ENCODE data around the gene PLXDC2.
"Not testable (repeated sequence)": the region's sequence is repeated elsewhere in the genome, so short reads cannot be mapped to it uniquely, and the experiment has no call there.

The PLXDC2 gene

DNA sequence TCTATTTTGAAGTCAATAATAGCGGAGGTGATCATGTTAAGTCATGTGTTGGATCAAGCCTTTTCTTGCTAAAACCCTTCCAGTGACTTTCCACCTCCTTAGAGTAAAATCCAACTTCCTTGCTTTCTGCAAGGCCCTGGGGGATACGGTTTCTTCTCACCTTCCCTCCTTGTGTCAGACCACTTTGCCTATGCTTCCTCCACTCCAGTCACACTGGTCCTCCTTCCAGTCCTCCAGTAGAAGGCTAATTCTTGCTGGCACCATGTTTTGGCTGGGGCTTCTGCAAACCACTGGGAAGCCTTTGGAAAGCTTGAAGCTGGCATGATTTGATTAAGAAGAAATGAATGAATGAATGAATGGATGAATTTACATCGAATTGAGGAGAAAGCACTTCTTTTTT, 169.5 kb downstream of the PLXDC2 start:
- no peak for DNase-seq

DNA sequence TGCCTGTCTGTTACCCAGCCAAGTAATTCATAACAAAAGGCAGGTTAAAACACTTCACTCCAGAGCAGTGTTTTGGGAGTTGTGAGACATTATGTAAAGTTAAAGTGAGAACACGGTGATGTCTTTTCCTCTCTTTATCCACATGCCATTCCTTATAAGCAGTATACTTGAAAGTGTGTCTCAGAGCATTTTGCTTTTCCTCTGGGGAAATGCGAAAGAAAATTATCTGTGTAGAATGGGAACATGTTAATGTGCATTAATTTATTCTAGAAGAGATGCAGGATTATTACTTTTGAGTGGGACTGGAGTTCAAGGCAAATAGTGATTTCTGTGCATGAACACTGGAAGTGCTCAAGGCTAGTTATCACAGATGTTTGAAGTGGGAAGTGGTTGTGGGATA, 170.4 kb downstream of the PLXDC2 start:
- DNase-seq, result no peak

DNA sequence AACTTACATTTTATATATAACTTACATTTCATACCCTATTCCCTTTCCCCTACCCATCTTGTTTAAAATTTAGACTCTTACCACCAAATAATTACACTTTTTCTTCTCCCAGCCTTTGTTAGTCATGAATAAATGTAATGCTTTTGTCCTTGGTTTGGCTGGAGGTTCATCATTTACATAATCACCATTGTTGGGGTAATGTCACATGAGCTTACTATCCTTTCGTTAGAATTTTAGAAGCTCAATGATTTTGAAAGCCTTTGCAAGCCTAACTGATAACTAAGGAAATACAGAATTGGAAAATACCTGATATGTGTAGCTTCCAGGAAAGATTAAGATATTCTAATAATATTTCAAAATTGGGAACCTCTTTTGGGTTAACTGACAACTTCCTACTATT, 171.7 kb downstream of the PLXDC2 start:
- DNase-seq, result no peak

DNA sequence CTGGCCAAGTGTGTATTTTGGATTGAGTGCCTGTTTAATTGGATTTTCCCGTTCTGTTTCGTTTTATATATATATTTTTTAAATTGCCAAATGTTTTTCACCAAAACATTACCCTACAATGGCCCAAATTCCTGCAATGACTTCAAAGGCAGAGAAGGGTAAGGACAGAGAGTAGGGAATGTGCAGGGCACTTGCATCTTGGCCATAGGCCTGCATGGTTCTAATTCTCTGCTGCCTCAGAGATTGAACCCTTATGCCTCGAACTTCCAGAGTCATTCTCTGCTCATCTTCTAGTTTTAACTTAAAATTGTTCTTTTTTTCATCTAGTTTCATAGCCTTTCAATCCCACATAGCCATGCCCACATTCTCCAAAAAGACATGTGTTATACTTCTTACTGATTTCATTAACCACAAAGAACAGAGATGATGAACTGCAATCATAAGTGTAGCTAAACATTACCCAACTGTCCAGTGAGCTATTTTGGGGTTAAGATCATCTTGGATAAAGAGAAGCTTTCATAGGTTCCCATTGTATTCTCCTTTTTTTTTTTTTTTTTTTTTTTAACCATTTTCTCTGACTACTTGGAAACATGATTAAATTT, 177.6 kb downstream of the PLXDC2 start:
- DNase-seq, result peak; percentile 22 to 42 (median 33)

DNA sequence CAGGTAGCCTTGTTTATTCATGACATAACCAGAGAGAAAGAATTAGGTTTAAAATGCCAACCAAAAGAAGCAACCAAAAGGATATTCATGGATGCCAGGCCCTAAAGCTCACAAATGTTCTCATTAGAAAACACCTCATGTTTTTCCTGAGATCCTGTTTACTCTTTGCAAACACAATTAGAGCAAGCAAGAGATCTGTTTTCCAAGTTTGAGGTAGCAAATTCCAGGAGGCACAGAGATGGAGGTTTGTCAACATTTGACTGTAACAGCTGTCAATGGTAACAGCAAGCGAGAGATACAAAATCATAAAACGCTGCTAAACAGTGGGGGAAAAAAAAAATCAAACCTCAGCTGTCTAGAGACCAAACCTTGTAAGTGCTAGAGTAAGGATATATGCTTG, 182.2 kb downstream of the PLXDC2 start:
- DNase-seq, result no peak

DNA sequence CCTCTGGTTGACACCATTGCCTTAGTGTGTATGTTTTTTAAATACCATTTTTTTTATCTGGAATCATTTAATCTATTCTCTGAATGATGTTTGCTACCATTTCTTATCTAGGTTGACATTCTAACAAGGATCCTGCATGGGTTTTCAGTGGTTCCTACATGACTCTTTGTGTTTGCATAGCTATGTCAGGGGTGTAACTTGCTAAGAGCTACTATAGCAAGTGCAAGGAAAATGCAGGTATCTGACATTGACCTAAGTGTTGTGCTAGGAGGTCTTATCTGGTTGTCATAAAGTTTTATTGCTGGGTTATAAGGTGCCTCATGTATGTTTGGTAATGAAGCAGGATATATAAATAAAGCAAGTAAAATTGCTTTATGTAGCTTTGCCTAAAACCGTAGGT, 183.2 kb downstream of the PLXDC2 start:
- no peak for DNase-seq

DNA sequence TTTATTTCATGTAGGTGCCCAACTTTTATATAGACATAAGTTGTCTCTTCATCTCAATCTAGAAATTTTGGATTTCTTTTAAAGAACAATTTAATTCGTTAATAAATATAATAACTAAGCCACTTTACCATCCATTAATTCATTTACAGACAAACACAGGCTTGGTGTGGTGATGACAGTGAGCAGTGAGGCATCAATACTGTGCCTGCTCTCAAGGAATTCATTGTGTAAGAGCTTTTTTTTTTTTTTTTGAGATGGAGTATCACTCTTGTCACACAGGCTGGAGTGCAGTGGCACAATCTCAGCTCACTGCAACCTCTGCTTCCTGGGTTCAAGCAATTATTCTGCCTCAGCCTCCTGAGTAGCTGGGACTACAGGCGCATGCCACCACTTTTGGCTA, 185.8 kb downstream of the PLXDC2 start:
- DNase-seq, result not testable (repeated sequence)

DNA sequence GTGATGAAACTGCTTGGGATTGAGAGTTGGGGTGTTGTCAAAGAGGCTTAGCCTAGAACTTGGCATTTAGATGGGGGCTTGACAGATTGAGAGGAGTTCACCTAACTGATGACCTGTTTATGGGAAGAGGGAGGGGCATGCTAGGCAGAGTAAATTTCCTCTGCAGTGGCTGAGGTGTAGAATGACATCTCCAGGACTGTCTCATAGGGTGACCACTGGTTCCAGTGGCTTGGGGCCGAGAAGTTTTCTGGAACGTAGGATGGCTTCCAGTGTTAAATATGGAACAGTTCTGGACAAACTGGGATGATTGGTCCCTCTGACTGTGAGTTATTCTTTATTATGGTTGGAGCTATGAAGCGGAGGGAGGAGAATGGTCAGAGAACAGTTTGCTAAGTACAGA, 186.4 kb downstream of the PLXDC2 start:
- no peak for DNase-seq

DNA sequence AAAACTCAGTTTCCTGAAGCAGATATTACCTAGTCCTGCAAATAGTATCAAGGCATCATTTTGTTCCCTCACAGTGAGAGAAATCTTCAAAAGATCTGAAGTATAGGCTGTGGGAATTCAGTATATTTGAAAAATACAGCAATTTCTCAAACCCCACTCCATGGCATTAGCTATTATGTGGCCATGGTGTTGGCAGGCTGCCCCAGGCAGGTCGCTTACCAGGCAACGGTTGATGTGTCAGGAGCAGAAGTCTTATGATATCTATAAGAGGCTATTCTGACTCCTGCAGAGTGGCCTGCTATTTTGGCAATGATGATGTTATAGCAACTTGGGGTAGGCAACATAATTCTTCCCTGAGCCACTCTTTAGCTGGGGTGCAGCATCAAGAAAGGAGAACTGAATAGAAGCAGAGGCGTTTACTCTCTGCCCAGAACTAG, 187.9 kb downstream of the PLXDC2 start:
- peak; percentile 66 to 89 (median 72) for DNase-seq

DNA sequence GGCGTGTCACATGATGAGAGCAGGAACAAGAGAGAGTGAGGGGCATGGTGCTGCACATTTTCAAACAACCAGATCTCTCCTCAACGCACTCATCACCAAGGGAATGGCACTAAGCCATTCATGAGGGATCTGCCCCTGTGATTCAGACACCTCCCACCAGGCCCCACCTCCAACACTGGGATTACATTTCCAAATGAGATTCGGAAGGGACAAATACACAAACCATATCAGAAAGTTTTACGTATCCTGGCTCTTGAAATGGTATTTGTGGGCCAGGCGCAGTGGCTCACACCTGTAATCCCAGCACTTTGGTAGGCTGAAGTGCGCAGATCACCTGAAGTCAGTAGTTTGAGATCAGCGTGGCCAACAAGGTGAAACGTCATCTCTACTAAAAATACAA, 189.4 kb downstream of the PLXDC2 start:
- no peak for DNase-seq

DNA sequence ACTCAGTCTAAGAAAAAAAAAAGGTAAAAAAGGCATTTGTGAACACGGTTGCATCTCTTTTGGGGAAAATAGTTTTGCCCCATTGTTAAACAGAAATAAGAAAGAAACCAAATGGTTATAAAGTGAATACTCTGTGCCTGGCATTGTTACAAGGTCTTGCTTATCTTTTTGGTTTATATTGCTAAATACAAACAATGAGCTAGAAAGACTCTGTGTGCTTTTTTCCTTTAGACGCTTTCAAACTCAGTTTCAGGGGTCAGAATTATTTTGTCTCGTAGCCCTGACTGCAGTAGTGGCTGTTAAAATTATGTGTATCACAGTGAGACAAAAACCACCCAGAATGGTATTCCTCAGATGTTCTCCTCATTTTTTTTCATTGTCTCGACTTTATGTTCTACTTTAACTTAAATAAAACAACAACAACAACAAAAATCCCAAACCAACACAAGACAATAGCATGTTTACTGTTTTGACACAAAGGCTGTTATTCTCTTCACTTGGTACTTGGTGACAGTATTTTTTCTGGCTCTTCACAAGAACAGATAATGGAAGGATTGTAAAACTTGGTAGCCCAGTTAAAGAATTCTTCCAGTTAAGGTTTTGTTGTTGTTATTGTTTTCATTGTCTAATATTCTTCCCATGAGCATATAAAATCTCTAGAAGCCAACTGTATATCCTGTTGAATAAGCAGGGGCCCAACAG, 190.1 kb downstream of the PLXDC2 start:
- no peak for DNase-seq

DNA sequence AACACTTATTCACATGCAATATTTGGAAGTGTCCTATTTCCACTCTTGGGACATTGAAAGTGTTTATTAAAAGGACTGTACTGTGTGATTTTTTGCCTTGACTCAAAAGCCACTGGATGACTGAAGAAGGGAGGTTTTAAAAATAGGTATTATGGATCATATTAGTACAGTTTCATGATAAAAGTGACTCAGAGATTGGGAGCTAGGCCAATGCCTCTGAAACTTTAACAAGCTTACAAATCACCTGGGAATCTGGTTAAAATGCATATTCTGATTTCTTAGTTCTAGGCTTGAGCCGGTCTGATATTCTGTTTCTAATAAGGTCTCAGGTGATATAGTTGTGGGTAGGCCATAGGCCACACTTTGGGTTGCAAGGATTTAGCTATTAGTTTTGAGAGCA, 191.2 kb downstream of the PLXDC2 start:
- no peak for DNase-seq

DNA sequence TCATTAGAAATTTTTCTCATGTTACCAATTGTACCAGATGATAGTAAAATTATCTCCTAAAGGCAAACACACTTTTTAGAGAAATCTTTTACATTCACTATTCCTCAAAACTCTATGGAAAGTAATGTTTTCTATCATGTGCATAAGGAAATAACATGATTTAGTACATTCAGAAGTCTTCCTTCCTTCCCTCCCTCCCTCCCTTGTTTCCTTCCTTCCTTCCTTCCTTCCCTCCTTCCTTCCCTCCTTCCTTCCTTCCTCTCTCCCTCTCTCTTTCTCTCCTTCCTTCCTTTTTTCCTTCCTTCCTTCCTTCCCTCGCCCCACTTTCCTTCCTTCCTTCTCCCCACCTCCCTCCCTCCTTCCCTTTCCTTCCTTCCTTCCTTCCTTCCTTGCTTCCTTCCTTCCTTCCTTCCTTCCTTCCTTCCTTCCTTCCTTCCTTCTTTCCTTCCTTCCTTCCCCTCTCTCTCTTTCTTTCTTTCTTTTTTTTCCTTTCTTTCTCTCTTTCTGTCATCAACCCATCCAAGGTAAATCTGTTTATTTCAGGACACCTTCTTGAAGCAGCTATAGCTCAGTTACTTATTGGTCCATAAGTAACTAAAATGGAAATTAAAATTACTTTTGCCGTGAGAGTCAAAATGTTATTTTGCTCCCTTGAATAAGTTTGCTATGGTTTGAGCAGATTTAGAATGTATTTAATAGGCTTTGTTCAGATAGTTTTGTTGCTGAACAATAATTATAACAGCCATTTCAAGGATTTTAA, 197.9 kb downstream of the PLXDC2 start:
- DNase-seq, result no peak

DNA sequence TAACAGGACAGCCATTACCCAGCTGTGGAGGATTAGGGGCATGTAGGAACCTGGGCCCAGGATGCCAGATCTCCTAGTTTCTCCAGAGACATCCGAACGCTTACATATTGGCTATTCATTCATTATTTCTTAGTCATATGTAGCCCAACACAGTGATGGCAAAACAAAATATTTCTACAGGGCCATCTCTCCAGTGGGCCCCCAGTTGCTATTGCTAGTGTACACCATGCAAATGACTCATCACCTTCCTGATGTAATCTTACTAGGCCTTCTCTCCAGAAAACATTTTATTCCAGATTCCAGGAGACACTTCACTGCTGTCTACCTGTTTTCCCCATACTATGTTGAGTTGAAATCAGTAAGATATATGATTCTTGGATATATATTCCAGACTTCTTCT, 201.7 kb downstream of the PLXDC2 start:
- DNase-seq, result peak; percentile 14 to 42 (median 34)

DNA sequence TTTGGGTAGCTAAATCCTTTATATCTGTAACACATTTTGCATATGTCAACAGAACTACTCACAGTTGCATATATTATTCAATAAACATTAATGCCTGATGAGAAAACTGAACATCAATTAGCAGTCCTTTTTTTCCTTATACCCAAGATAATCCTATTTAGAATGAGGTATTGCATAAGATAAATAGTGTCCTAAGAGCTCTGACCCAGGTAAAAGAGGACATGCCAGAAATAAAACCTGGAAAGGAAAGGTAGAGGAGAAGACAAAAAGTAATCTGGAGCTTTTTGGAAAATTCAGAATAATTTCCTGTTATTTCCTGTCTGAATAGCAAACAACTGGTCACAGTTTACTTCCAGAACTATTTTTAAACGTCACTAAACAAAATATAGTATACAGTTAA, 204.4 kb downstream of the PLXDC2 start:
- no peak for DNase-seq

DNA sequence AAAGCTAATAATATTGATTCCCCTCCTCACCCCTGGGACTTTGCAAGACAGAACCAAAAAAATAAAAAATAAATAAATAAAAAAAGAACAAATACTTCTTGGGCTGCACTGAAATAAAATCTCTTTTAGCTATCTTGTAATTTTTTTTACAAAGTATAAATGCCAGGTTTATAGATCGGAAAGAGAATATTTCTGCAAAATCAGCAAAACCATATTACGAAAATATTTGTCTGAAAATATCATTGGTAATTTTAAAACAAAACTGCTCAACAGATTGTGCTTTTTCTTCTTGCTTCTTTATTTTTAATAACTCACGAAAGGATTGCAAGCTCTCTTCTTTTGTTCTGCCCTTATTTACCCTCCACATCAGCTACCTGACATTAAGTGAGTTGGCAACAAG, 213.3 kb downstream of the PLXDC2 start:
- DNase-seq, result no peak

DNA sequence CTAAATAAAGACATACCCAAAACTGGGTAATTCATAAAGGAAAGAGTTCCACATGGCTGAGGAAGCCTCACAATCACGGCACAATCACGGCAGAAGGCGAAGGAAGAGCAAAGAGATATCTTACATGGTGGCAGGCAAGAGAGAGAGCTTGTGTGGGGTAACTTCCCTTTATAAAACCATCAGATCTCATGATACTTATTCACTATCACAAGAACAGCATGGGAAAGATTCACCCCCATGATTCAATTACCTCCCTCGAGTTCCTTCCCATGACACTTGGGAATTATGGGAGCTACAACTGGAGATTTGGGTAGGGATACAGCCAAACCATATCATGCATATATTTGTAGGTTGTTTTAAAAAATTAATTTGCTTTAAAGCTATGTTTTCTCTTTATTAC, 217.2 kb downstream of the PLXDC2 start:
- DNase-seq, result peak in 1 of 3 donors; percentile 16

DNA sequence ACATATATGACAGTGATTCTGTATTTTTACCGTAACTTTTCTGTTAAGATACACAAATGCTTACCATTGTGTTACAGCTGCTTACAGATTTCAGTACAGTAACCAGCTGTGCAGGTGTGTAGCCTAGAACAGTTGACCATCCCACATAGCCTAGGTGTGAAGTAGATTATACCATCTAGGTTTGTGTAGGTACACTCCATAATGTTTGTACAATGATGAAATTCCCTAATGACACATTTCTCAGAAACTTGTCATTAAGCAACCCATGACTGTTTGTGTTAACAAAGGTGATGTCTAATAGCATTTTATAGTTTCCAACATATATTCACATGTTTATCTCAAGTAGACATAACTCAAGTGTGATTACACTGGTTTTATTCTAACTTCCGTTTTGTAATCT, 218.5 kb downstream of the PLXDC2 start:
- peak in 1 of 3 donors; percentile 5 for DNase-seq

DNA sequence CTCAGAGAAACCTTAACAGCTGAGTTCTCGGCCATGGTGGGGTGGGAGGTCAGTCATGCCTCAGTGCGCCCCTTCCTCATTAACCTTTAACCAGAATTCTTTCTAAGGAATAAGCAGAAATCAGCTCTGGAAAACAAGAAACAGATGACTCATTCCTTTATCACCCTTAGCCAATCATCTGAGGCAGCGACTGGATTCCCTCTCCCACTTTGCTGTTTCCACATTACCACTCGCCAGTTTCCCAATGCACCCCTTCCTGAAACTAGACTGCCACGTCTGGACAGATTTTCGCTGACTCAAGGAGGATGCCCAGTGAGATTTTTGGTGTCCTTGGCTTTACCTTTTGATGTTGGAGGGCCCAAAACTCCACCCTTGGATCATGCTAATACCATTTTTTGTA, 223.8 kb downstream of the PLXDC2 start:
- DNase-seq, result peak; percentile 36 to 63 (median 50)

DNA sequence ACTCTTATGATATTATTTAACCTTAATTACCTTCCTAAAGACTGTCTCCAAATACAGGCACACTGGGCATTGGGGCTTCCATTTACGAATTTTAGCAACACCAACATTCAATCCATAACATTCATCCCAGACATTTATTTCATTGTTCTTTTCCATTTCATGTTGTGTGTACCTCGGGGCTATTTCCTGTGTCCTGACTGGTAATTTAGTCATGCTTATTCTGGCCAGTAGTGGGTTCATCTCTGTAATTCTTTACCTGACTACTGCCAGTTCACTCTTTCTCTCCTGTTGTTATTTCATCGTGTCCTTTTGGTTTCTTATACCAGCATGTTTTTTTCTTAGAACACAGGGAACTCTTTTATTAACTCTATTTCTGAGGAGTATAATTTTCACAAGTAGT, 225.7 kb downstream of the PLXDC2 start:
- DNase-seq, result no peak

DNA sequence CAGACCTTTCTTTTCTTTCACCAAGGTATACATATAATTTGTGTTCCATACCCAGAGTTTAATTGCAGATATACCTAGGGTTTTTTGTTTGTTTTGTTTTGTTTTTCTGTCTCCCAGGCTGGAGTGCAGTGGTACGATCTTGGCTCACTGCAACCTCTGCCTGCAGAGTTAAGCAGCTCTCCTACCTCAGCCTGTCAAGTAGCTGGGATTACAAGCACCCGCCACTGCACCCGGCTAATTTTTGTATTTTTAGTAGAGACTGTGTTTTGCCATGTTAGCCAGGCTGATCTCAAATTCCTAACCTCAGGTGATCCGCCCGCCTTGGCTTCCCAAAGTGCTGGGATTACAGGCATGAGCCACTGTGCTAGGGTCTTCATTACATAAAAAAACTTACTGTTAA, 228.9 kb downstream of the PLXDC2 start:
- DNase-seq, result not testable (repeated sequence)

DNA sequence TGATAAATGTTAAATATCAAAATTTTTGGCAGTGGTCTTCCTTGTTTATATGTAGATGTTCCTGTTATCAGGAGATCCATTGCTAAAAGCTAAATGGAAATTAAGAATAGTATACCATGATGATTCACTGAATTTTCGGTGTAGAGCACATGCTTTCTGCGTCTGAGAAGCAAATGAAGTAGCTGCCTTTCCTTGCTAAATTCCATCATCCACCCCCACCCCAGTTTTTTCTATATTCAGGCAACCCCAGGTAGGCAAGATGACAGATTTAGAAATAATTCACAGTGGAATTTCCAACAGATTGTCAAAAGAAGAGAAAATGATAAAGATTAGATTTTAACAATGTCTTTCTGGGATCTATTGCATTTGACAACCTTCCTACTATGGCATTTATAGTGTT, 231.9 kb downstream of the PLXDC2 start:
- DNase-seq, result no peak

DNA sequence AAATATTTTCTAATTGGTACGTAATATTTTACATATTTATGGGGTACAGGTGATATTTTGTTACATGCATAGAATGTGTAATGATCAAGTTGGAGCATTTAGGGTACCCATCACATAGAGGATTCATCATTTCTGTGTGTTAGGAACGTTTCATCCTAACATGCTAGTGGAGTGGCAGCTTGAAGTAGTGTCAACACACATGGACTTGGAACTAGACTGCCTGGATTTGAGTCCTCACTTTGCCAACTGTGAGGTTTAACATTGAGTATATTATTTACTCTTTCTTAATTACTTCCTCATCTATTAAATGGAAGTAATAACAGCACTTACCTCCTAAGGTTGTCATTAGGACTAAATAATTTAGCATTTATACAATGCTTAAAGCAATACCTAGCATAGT, 241.9 kb downstream of the PLXDC2 start:
- no peak for DNase-seq

Measured in suppressor macrophage treated with lipopolysaccharide for 1 hour (primary cell).